ENCODE data around the gene MLPH. TPM values are rescaled to one million over a fixed set of nuclear protein-coding genes. Genes with fewer than 3 reads are reported as not detected.

Gene MLPH
- 10.6 TPM for total RNA-seq

GRCh38 chr2:237486819-237487448 is at the start of gene MLPH:
Gene MLPH, plus strand, starts transcription at chr2:237487251. Its CDS starts 6,176 bp downstream, at chr2:237493427.

GRCh38 chr2:237566401-237567235 is 79.6 kb downstream of the MLPH start, which contains the start of gene PRLH:
Gene PRLH, plus strand, starts transcription at chr2:237566574. Its CDS starts 0 bp downstream, at chr2:237566574.

GRCh38 chr2:237590272-237591140 is 103.5 kb downstream of the MLPH start, which contains the start of gene RAB17:
Gene RAB17, minus strand, starts transcription at chr2:237590734. Its CDS starts 4,580 bp downstream, at chr2:237586154.

Other genes with a start within 250 kb of the MLPH start
- gene COL6A3, start 73.1 kb upstream of the MLPH start, total RNA-seq = 291 TPM
- not detected for gene PRLH, start 79.3 kb downstream of the MLPH start, total RNA-seq
- 0.99 TPM for gene RAB17, start 103.5 kb downstream of the MLPH start, total RNA-seq
- 55.8 TPM for gene LRRFIP1, start 140.3 kb downstream of the MLPH start, total RNA-seq